SK-N-SH (cell line): ENCODE results near the gene ZDHHC14. TPM values are rescaled to one million over a fixed set of nuclear protein-coding genes. Genes with fewer than 3 reads are reported as not detected.

ENCODE experiments used
- CTCF ChIA-PET: fragments of 300-600, 350-600 bp; formaldehyde crosslinking; extraction: SDS; loops from one replicate; lab custom pipeline; 2021; lab: Yijun Ruan, JAX
- POLR2A ChIA-PET: fragments of 350-600 bp; sonication (Branson Sonifier 250); formaldehyde crosslinking; extraction: SDS; loops from one replicate; lab custom pipeline; 2020; ENCODE audit warnings: antibody characterized with exemption, inconsistent platforms; lab: Yijun Ruan, JAX
- DNase-seq: peaks from one replicate; pipeline ENCODE4 v3.0.0; 2012
- H2AFZ ChIP-seq: fragments of 200-600 bp; sonication (generic); 2 replicates; pipeline ENCODE4 v1.8.1; 2016; ENCODE audit warnings: antibody characterized with exemption, mild to moderate bottlenecking, low read depth
- H3F3A ChIP-seq: fragments of 200-600 bp; sonication (generic); replicated peaks from 2 replicates; pipeline ENCODE3; 2016; ENCODE audit warnings: antibody characterized with exemption, mild to moderate bottlenecking; ENCODE audit not compliant: insufficient read depth
- H3K27ac ChIP-seq, 2 experiments: fragments of 200-500 bp in 1 of 2; fragments of 200-600 bp in 1 of 2; sonication (Bioruptor generic) in 1 of 2; sonication (generic), shearing (Covaris generic) in 1 of 2; 2 replicates each; pipeline versions ENCODE4 v1.5.1 to v1.6.1; 2014 to 2016; ENCODE audit warnings: low read depth in 2 of 2, inconsistent platforms in 1 of 2, low read length in 1 of 2, mild to moderate bottlenecking in 1 of 2, mixed read lengths in 1 of 2
- H3K27me3 ChIP-seq: fragments of 200-600 bp; sonication (generic), shearing (Covaris generic); 2 replicates; pipeline ENCODE4 v1.6.1; 2016; ENCODE audit warnings: mixed run types; ENCODE audit not compliant: insufficient read depth
- H3K36me3 ChIP-seq, 2 experiments: fragments of 200-500 bp in 1 of 2; fragments of 200-600 bp in 1 of 2; sonication (Bioruptor generic) in 1 of 2; sonication (generic) in 1 of 2; replicated peaks in 1 of 2; 2 replicates each; pipeline versions ENCODE3 to v1.5.1; 2014 to 2016; ENCODE audit warnings: low read length in 1 of 2, mild to moderate bottlenecking in 1 of 2; ENCODE audit not compliant: insufficient read depth in 2 of 2, control insufficient read depth in 1 of 2
- H3K4me1 ChIP-seq, 2 experiments: fragments of 200-500 bp in 1 of 2; fragments of 200-600 bp in 1 of 2; sonication (Bioruptor generic) in 1 of 2; sonication (generic), shearing (Covaris generic) in 1 of 2; 2 replicates each; pipeline versions ENCODE4 v1.5.1 to v1.6.1; 2014 to 2016; ENCODE audit warnings: low read depth in 1 of 2, low read length in 1 of 2, mixed run types in 1 of 2; ENCODE audit not compliant: insufficient read depth in 2 of 2, control insufficient read depth in 1 of 2
- H3K4me2 ChIP-seq: fragments of 200-600 bp; sonication (generic), shearing (Covaris generic); 2 replicates; pipeline ENCODE4 v1.6.1; 2017; ENCODE audit warnings: mixed run types
- H3K4me3 ChIP-seq, 2 experiments: fragments of 200-500 bp in 1 of 2; fragments of 200-600 bp in 1 of 2; sonication (Bioruptor generic) in 1 of 2; sonication (generic), shearing (Covaris generic) in 1 of 2; 2 replicates each; pipeline versions ENCODE4 v1.5.1 to v1.8.1; 2014 to 2016; ENCODE audit warnings: low read depth in 2 of 2, inconsistent platforms in 1 of 2, low read length in 1 of 2, mild to moderate bottlenecking in 1 of 2, mixed read lengths in 1 of 2, moderate library complexity in 1 of 2
- H3K79me2 ChIP-seq: fragments of 200-600 bp; sonication (generic); 2 replicates; pipeline ENCODE4 v1.8.1; 2017; ENCODE audit warnings: mild to moderate bottlenecking; ENCODE audit not compliant: insufficient read depth
- H3K9ac ChIP-seq: fragments of 200-600 bp; sonication (generic); 2 replicates; pipeline ENCODE4 v1.6.1; 2017; ENCODE audit warnings: mixed run types
- H3K9me2 ChIP-seq: fragments of 200-600 bp; sonication (generic); 2 replicates; pipeline ENCODE4 v1.6.1; 2017; ENCODE audit warnings: mixed run types
- H3K9me3 ChIP-seq: fragments of 200-600 bp; sonication (generic); 2 replicates; pipeline ENCODE4 v1.6.1; 2017; ENCODE audit warnings: mixed run types, mild to moderate bottlenecking, moderate library complexity
- H4K20me1 ChIP-seq: fragments of 200-600 bp; sonication (generic); 2 replicates; pipeline ENCODE4 v1.6.1; 2017; ENCODE audit warnings: mild to moderate bottlenecking, mixed run types; ENCODE audit not compliant: insufficient read depth
- CHD2 ChIP-seq: fragments of 150-350 bp; IDR thresholded peaks from 2 replicates; pipeline ENCODE4 v1.6.1; 2018; ENCODE audit warnings: low read length; ENCODE audit not compliant: partially characterized antibody
- ELF1 ChIP-seq: IDR thresholded peaks from 2 replicates; pipeline ENCODE4 v1.4.0; 2012
- EP300 ChIP-seq, 2 experiments: IDR thresholded peaks; 2 replicates each; pipeline versions ENCODE4 v1.4.0 to v1.6.1; 2012; ENCODE audit warnings: borderline replicate concordance in 1 of 2, low read depth in 1 of 2, low read length in 1 of 2
- FOSL2 ChIP-seq: IDR thresholded peaks from 2 replicates; pipeline ENCODE4 v1.4.0; 2012; ENCODE audit warnings: low read depth, mild to moderate bottlenecking, moderate library complexity, borderline replicate concordance
- FOXJ3 ChIP-seq: sonication (generic); formaldehyde crosslinking; IDR thresholded peaks from 2 replicates; pipeline ENCODE4 v1.5.1; 2020; ENCODE audit warnings: mild to moderate bottlenecking, missing genetic modification reagents
- GABPA ChIP-seq: IDR thresholded peaks from 2 replicates; pipeline ENCODE4 v1.4.0; 2012; ENCODE audit warnings: low read depth, mild to moderate bottlenecking
- IRF3 ChIP-seq: fragments of 150-350 bp; IDR thresholded peaks from 2 replicates; pipeline ENCODE4 v1.6.1; 2016; ENCODE audit warnings: mild to moderate bottlenecking, low read depth, low read length
- JUND ChIP-seq: IDR thresholded peaks from 2 replicates; pipeline ENCODE4 v1.4.0; 2012
- MEF2A ChIP-seq: IDR thresholded peaks from 2 replicates; pipeline ENCODE4 v1.4.0; 2012; ENCODE audit warnings: low read depth, borderline replicate concordance
- NRF1 ChIP-seq: IDR thresholded peaks from 2 replicates; pipeline ENCODE4 v1.6.1; 2012; ENCODE audit warnings: low read depth, mild to moderate bottlenecking, low read length
- RCOR1 ChIP-seq: fragments of 150-350 bp; IDR thresholded peaks from 2 replicates; pipeline ENCODE4 v1.6.1; 2017; ENCODE audit warnings: antibody characterized with exemption, low read length
- RFX5 ChIP-seq: IDR thresholded peaks from 2 replicates; pipeline ENCODE4 v1.6.1; 2012; ENCODE audit warnings: mild to moderate bottlenecking, improper control_type of control experiment, low read length
- RXRA ChIP-seq: IDR thresholded peaks from 2 replicates; pipeline ENCODE4 v1.4.0; 2012; ENCODE audit warnings: low read depth, mild to moderate bottlenecking, borderline replicate concordance
- SIN3A ChIP-seq: IDR thresholded peaks from 2 replicates; pipeline ENCODE4 v1.6.1; 2012; ENCODE audit warnings: low read depth, mild to moderate bottlenecking, low read length, moderate library complexity, borderline replicate concordance
- TCF12 ChIP-seq: IDR thresholded peaks from 2 replicates; pipeline ENCODE4 v1.4.0; 2012
- USF1 ChIP-seq: IDR thresholded peaks from 2 replicates; pipeline ENCODE4 v1.4.0; 2012; ENCODE audit warnings: low read depth, borderline replicate concordance
- WGBS: methylation state at CpG from one replicate; pipeline ENCODE4 v1.1.6; 2017; ENCODE audit warnings: low lambda C conversion rate; 5-methylcytosine and 5-hydroxymethylcytosine counted together
- polyA plus RNA-seq, 3 experiments: library from polyadenylated mRNA; depleted of rRNA; stranded (reverse); fragments of >200 nt; gene quantifications; 2 replicates each; pipeline ENCODE4 v1.2.3, GENCODE V29; 2012
- TF ChIP-seq, protein P1 (sequence below): fragments of 150-350 bp; IDR thresholded peaks from 2 replicates; pipeline ENCODE4 v1.6.1; 2017; ENCODE audit warnings: antibody characterized with exemption, low read length, low read depth, borderline replicate concordance
- TF ChIP-seq, protein P2 (sequence below): IDR thresholded peaks from 2 replicates; pipeline ENCODE4 v1.6.1; 2012; ENCODE audit warnings: mild to moderate bottlenecking, low read depth, low read length, moderate library complexity
- TF ChIP-seq, protein P3 (sequence below): fragments of 200-600 bp; sonication (generic); IDR thresholded peaks from 2 replicates; pipeline ENCODE4 v1.6.1; 2017; ENCODE audit warnings: antibody characterized with exemption, mild to moderate bottlenecking, moderate library complexity

The ZDHHC14 gene
- polyA plus RNA-seq, 1 of the 3 experiments (the other 2 are of a cell fraction): 5.4 TPM

DNA sequence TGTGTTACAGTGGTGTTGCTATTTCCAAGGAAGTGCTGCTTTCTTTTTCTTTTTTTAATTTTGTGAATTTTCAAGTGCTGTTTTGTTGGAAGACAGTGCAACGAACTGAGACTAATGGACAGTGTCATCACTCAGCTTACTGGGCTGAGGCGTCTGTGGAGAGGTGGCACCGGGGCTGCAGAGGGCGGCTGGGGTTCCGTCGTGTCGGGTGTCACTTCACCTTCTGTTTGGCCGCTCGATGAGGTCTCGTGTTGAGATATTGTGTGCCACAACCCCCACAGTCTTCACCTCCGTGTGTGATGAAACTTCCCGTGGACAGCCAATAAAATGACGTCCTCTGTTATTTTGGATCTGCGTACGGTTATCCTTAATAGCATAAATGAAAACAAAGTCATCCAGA, 292.6 kb downstream of the ZDHHC14 start:
- Histone ChIP-seq H3K4me2 (no peak overlapping the region), H3K9me2 (no peaks in the 10 kb centered on the region), H3K27me3 (no peaks in the 10 kb centered on the region), H3K9me3 (no peaks in the 10 kb centered on the region), H2AFZ (no peak overlapping the region), H3K4me1 (peaks cover 0 to 9% of the 10 kb centered on the region in 2 experiments; a peak in 2 of 4 replicates), H3K36me3 (no peaks in the 10 kb centered on the region), H3K79me2 (no peaks in the 10 kb centered on the region), H3K4me3 (no peak overlapping the region), H3F3A (no peaks in the 10 kb centered on the region), H3K27ac (no peak overlapping the region), H4K20me1 (no peaks in the 10 kb centered on the region), H3K9ac (no peak overlapping the region)
- CTCF ChIA-PET: no interaction called here
- POLR2A ChIA-PET: no interaction called here
- 91% methylated on average over 15 of the region's 15 CpGs for WGBS
- DNase-seq: no peak
- TF ChIP-seq RCOR1: no peak
- TF ChIP-seq EP300 (IDR thresholded peaks at IDR 0.05; ENCODE audit: borderline replicate concordance in 1 of 2, low read depth in 1 of 2, low read length in 1 of 2): no peak

- Histone ChIP-seq H4K20me1 (no peaks in the 10 kb centered on the region), H3K79me2 (no peaks in the 10 kb centered on the region), H3K9ac (no peak overlapping the region), H3K4me3 (no peak overlapping the region), H3K36me3 (no peaks in the 10 kb centered on the region), H3K27me3 (no peaks in the 10 kb centered on the region), H3K9me2 (no peaks in the 10 kb centered on the region), H3F3A (no peaks in the 10 kb centered on the region), H3K4me2 (no peak overlapping the region), H3K4me1 (peaks cover 0 to 9% of the 10 kb centered on the region in 2 experiments; a peak in 2 of 4 replicates), H2AFZ (no peak overlapping the region), H3K9me3 (no peaks in the 10 kb centered on the region), H3K27ac (no peak overlapping the region)
- 96% methylated on average over 8 of the region's 8 CpGs for WGBS
- ChIA-PET POLR2A (no interaction called here), CTCF (no interaction called here)
- no peak for DNase-seq
- no peak for TF ChIP-seq FOSL2
- TF ChIP-seq, protein P1, sequence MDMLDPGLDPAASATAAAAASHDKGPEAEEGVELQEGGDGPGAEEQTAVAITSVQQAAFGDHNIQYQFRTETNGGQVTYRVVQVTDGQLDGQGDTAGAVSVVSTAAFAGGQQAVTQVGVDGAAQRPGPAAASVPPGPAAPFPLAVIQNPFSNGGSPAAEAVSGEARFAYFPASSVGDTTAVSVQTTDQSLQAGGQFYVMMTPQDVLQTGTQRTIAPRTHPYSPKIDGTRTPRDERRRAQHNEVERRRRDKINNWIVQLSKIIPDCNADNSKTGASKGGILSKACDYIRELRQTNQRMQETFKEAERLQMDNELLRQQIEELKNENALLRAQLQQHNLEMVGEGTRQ: no peak
- no peak for TF ChIP-seq JUND
- TF ChIP-seq GABPA: no peak
- no peak for TF ChIP-seq MEF2A
- TF ChIP-seq SIN3A: no peak
- TF ChIP-seq TCF12: no peak
- TF ChIP-seq RXRA: no peak
- TF ChIP-seq RCOR1: no peak
- no peak for TF ChIP-seq FOXJ3 (CRISPR knock-in tag)
- no peak for TF ChIP-seq USF1
- TF ChIP-seq NRF1: no peak
- TF ChIP-seq, protein P2, sequence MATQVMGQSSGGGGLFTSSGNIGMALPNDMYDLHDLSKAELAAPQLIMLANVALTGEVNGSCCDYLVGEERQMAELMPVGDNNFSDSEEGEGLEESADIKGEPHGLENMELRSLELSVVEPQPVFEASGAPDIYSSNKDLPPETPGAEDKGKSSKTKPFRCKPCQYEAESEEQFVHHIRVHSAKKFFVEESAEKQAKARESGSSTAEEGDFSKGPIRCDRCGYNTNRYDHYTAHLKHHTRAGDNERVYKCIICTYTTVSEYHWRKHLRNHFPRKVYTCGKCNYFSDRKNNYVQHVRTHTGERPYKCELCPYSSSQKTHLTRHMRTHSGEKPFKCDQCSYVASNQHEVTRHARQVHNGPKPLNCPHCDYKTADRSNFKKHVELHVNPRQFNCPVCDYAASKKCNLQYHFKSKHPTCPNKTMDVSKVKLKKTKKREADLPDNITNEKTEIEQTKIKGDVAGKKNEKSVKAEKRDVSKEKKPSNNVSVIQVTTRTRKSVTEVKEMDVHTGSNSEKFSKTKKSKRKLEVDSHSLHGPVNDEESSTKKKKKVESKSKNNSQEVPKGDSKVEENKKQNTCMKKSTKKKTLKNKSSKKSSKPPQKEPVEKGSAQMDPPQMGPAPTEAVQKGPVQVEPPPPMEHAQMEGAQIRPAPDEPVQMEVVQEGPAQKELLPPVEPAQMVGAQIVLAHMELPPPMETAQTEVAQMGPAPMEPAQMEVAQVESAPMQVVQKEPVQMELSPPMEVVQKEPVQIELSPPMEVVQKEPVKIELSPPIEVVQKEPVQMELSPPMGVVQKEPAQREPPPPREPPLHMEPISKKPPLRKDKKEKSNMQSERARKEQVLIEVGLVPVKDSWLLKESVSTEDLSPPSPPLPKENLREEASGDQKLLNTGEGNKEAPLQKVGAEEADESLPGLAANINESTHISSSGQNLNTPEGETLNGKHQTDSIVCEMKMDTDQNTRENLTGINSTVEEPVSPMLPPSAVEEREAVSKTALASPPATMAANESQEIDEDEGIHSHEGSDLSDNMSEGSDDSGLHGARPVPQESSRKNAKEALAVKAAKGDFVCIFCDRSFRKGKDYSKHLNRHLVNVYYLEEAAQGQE: no peak
- TF ChIP-seq ELF1: no peak
- no peak for TF ChIP-seq RFX5
- TF ChIP-seq, protein P3, sequence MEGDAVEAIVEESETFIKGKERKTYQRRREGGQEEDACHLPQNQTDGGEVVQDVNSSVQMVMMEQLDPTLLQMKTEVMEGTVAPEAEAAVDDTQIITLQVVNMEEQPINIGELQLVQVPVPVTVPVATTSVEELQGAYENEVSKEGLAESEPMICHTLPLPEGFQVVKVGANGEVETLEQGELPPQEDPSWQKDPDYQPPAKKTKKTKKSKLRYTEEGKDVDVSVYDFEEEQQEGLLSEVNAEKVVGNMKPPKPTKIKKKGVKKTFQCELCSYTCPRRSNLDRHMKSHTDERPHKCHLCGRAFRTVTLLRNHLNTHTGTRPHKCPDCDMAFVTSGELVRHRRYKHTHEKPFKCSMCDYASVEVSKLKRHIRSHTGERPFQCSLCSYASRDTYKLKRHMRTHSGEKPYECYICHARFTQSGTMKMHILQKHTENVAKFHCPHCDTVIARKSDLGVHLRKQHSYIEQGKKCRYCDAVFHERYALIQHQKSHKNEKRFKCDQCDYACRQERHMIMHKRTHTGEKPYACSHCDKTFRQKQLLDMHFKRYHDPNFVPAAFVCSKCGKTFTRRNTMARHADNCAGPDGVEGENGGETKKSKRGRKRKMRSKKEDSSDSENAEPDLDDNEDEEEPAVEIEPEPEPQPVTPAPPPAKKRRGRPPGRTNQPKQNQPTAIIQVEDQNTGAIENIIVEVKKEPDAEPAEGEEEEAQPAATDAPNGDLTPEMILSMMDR: no peak
- no peak for TF ChIP-seq IRF3
- no peak for TF ChIP-seq CHD2
Observed at GRCh38 chr6:157674061-157674460, 293.1 kb downstream of the ZDHHC14 start.
